22Rv1 (cell line): ENCODE data around the gene PTGES3L.
A peak's percentile ranks its signal among the peaks of the same experiment; 100 is the strongest.
"Not testable (repeated sequence)": the region's sequence is repeated elsewhere in the genome, so short reads cannot be mapped to it uniquely, and the experiment has no call there.

Experiments used
- H3K27ac ChIP-seq: fragments of 450-650 bp; 2 replicates; pipeline ENCODE4 v1.5.1; 2017
- ZFX ChIP-seq: fragments of 450-650 bp; IDR thresholded peaks from 2 replicates; pipeline ENCODE4 v1.6.1; 2017; ENCODE audit warnings: antibody characterized with exemption, borderline replicate concordance
- TF ChIP-seq, protein P1 (sequence below): fragments of 450-650 bp; IDR thresholded peaks from 2 replicates; pipeline ENCODE4 v1.5.1; 2017; ENCODE audit warnings: mild to moderate bottlenecking

Gene PTGES3L

DNA sequence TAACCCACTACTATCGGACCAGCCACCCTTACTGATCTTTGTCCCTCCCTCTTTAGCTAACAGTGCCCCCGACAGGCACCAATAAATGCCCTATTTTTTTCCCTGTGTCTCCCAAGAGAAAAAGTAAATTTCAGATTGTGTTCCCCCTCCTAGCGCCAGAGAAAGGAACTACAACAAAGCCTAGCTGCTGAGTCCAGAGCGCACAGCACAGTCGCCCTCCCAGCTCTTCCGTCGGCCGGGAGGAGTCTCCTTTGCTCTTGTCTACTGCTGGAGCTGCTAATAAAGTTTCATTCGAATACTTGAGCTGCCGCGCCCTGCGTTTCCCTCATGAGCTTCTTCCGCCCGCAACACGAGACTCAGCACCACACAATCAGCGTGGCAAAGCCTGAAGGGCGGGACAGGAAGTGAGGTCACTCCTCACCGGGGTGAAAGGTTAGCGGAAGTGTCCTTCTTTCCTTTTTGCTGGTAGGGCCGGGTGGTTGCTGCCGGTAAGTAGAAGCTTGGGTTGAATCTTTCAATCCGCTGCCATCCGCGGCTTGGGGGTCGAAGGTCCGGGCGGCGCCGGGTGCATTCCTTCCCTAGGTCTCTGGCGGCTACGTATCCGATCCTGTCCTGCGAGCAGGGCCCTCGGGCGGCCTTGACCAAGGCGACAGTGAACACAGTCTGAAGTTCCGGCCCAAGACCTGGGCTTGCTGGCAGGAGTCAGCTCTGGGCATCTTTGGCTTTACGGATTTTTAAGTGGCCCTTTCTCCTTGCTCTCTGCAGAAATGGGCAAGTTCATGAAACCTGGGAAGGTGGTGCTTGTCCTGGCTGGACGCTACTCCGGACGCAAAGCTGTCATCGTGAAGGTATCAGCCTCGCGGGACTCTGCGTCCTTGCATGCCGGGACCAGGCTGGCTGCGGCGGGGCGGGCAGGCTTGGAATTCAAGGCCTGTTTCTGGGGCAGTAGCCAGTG is 18.4 kb upstream of the PTGES3L start, which contains the start of gene RPL27:
RPL27 (plus strand) TSS at position 436 of the 955 bp plus-strand sequence; CDS start at position 768, 332 bp downstream.
- no peak for TF ChIP-seq ZFX
- TF ChIP-seq, protein P1, sequence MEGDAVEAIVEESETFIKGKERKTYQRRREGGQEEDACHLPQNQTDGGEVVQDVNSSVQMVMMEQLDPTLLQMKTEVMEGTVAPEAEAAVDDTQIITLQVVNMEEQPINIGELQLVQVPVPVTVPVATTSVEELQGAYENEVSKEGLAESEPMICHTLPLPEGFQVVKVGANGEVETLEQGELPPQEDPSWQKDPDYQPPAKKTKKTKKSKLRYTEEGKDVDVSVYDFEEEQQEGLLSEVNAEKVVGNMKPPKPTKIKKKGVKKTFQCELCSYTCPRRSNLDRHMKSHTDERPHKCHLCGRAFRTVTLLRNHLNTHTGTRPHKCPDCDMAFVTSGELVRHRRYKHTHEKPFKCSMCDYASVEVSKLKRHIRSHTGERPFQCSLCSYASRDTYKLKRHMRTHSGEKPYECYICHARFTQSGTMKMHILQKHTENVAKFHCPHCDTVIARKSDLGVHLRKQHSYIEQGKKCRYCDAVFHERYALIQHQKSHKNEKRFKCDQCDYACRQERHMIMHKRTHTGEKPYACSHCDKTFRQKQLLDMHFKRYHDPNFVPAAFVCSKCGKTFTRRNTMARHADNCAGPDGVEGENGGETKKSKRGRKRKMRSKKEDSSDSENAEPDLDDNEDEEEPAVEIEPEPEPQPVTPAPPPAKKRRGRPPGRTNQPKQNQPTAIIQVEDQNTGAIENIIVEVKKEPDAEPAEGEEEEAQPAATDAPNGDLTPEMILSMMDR = peak; percentile 84
- peak within 1 kb of the TSS; percentile 88 for H3K27ac ChIP-seq

DNA sequence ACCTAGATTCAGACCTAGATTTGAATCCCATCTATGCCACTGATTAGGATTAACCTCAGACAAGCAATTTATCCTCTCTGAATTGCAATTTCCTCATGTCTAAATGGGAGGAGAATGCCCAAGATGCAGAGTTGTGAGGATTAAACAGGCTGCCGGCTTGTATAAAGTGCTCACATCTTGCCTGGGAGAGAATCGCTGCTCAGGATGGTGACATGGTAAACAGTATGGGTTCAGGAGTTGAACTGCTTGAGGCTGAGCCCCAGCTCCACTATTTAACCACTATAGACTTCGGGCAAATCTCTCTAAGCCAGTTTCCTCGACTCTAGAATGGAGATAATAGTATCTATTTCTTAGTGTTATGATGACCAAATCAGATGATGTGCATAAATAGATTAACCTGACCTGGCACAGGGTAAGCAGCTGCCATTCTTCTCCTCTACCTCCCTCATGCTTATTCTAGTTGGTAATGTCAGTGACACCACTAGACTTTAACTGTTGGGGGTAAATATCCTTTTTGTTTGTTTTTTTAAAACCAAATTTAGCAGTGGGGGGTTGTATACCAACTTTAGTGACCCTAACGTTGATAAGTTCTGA is 17.6 kb upstream of the PTGES3L start:
- TF ChIP-seq ZFX = no peak
- TF ChIP-seq, protein P1 = no peak
- peak overlapping the region; percentile 88 for H3K27ac ChIP-seq

DNA sequence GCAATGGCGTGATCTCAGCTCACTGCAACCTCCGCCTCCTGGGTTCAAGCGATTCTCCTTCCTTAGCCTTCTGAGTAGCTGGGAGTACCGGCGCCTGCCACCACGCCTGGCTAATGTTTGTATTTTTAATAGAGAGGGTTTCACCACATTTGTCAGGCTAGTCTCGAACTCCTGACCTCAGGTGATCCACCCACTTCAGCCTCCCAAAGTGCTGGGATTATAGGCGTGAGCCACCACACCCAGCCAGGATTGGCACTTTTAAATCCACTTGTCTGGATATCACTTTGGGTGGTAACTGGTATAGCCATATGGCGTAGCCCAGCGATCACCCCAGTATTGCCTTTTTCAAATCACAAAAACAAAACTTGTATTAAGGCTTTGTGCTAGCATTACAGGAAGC is 14.0 kb upstream of the PTGES3L start:
- H3K27ac ChIP-seq = not testable (repeated sequence)

DNA sequence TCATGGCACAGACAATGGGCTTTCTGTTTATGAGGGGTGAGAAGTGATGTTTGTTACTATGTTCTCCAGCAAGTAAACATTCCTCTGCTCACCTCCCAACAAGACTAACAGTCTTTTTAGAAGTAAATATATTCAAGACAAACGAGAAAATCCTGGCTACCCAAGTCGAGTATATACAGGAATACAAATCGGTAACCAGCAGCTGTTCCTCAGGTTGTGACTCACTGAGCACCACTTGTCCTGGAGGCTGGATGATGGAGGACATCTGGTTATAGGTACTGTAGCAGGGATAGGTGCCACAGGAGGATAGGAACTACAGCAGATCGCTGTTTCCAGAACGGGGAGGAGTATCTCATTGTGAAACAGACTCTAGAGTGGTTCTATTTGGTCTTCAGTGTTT is 13.0 kb upstream of the PTGES3L start:
- TF ChIP-seq ZFX = no peak
- TF ChIP-seq, protein P1 = no peak
- H3K27ac ChIP-seq = no peak overlapping the region

DNA sequence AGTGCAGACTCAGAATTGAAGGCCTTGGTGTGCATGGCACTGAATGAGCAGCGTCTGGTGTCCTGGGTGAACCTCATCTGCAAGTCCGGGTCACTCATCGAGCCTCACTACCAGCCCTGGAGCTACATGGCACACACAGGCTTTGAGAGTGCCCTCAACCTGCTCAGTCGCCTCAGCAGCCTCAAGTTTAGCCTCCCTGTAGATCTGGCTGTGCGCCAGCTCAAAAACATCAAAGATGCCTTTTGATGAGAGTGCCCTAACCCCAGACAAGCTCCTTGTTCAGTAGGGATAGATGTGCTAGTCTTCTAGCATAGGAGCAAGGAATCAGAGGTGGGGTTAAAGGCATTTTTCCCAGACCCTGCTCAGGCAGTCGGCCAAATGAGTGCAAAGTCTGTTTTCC is 11.6 kb upstream of the PTGES3L start:
- TF ChIP-seq ZFX = no peak
- TF ChIP-seq, protein P1 = no peak
- no peak overlapping the region for H3K27ac ChIP-seq

DNA sequence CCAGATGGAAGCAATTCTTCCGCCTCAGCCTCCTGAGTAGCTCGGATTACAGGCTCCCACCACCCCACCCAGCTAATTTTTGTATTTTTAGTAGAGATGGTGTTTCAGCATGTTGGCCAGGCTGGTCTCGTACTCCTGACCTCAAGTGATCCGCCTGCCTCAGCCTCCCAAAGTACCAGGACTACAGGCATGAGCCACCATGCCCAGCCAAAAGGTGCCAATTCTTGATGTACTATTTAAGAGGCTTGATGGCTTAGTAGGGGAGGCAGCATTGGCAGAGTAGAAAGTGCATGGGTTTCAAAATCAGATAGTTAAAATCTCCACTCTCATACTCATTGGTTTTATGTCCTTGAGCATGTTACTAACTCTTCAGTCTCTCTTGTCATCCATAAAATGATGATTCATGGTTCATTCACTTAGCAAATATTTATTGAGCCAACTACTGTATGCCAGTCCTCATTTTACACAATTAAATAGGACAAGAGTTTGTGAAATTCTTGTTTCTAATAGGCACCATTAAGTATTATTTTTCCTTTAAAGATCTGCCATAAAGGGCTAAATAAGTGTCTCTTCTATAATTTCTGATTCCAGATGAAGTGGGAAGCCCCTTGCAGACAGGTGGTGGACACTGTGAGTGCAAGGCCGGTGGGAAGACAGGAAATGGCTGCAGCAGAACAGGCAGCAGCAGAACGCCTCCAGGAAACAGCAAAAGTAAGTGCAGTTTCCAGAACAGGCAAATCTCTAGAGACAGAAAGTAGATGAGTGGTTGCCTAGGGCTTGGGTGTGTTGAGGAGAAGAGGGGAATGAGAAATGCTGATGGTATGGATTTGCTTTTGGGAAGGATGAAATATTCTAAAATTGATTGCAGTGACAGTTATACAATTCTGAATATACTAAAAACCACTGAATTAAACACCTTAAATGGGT is 10.1 kb upstream of the PTGES3L start:
- peak overlapping the region; percentile 65 for H3K27ac ChIP-seq
- TF ChIP-seq ZFX = no peak
- TF ChIP-seq, protein P1 = no peak

DNA sequence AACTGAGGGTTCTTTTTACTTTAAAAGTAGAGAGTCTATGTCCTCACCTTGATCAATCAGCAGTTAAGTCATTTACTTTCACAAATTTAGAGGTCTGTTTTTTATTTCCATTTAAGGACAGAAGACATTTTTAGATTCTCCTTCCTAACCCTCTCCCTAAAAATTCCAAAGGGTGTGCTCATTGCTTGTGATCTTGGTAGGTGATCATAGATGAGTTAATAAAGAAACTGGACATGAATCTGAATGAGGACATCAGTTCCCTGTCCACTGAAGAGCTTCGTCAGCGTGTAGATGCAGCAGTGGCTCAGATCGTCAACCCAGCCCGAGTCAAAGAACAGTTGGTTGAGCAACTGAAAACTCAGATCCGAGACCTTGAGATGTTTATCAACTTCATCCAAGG is 9.3 kb upstream of the PTGES3L start:
- TF ChIP-seq, protein P1 = no peak
- TF ChIP-seq ZFX = no peak

More for the DNA sequence above, 9.3 kb upstream of the PTGES3L start:
- peak overlapping the region; percentile 65 for H3K27ac ChIP-seq
